HepG2 (cell line): ENCODE results near the gene MYO5B. TPM values are rescaled to one million over a fixed set of nuclear protein-coding genes. Genes with fewer than 3 reads are reported as not detected.

Experiments
- ATF1 ChIP-seq: IDR thresholded peaks from 2 replicates; pipeline ENCODE4 v1.6.1; 2016; ENCODE audit warnings: mild to moderate bottlenecking, control low read depth
- EHMT2 ChIP-seq: fragments of 200-600 bp; sonication (generic); IDR thresholded peaks from 2 replicates; pipeline ENCODE4 v1.7.0; 2017; ENCODE audit warnings: antibody characterized with exemption, low read depth, low read length, borderline replicate concordance
- FOXA3 ChIP-seq: IDR thresholded peaks from 2 replicates; pipeline ENCODE4 v1.6.1; 2016; ENCODE audit warnings: missing genetic modification reagents, missing compliant biosample characterization
- FOXK1 ChIP-seq: sonication (generic); formaldehyde crosslinking; IDR thresholded peaks from 2 replicates; pipeline ENCODE4 v1.4.0; 2020; ENCODE audit warnings: low read depth, missing genetic modification reagents, borderline replicate concordance
- GATAD2A ChIP-seq: IDR thresholded peaks from 2 replicates; pipeline ENCODE4 v1.6.1; 2016
- GLI4 ChIP-seq: sonication (generic); formaldehyde crosslinking; IDR thresholded peaks from 2 replicates; pipeline ENCODE4 v1.5.1; 2020; ENCODE audit warnings: missing genetic modification reagents, mild to moderate bottlenecking, moderate library complexity, borderline replicate concordance
- HBP1 ChIP-seq: IDR thresholded peaks from 2 replicates; pipeline ENCODE4 v1.6.1; 2016; ENCODE audit warnings: low read depth, control low read depth
- HOXA3 ChIP-seq: sonication (generic); formaldehyde crosslinking; IDR thresholded peaks from 2 replicates; pipeline ENCODE4 v1.5.0; 2020; ENCODE audit warnings: missing genetic modification reagents
- LCORL ChIP-seq, 2 experiments: fragments of 450-650 bp in 1 of 2; sonication (generic) in 1 of 2; formaldehyde crosslinking in 1 of 2; IDR thresholded peaks; 2 replicates each; pipeline versions ENCODE4 v1.5.0 to v1.6.1; 2017 to 2020; ENCODE audit warnings: antibody characterized with exemption in 1 of 2, missing genetic modification reagents in 1 of 2
- MAFK ChIP-seq, 2 experiments: IDR thresholded peaks in 1 of 2; conservative IDR thresholded peaks in 1 of 2; 2 replicates each; pipeline ENCODE4 v1.6.1; 2011; ENCODE audit warnings: improper control_type of control experiment in 2 of 2, low read length in 2 of 2
- MED1 ChIP-seq: sonication (generic); formaldehyde crosslinking; IDR thresholded peaks from 2 replicates; pipeline ENCODE4 v1.4.0; 2020; ENCODE audit warnings: missing genetic modification reagents
- NCOR1 ChIP-seq: fragments of 200-600 bp; sonication (generic); IDR thresholded peaks from 2 replicates; pipeline ENCODE4 v1.7.0; 2017; ENCODE audit warnings: antibody characterized with exemption, low read length, borderline replicate concordance
- PAXIP1 ChIP-seq: sonication (generic); formaldehyde crosslinking; conservative IDR thresholded peaks from 2 replicates; pipeline ENCODE4 v1.4.0; 2020; ENCODE audit warnings: mild to moderate bottlenecking, missing genetic modification reagents, moderate library complexity
- SMAD3 ChIP-seq: sonication (generic); formaldehyde crosslinking; IDR thresholded peaks from 2 replicates; pipeline ENCODE4 v1.4.0; 2020; ENCODE audit warnings: missing genetic modification reagents
- SOX5 ChIP-seq: IDR thresholded peaks from 2 replicates; pipeline ENCODE4 v1.6.1; 2016; ENCODE audit warnings: borderline replicate concordance
- SOX6 ChIP-seq, 2 experiments: fragments of 450-650 bp in 1 of 2; sonication (generic) in 1 of 2; formaldehyde crosslinking in 1 of 2; IDR thresholded peaks; 2 replicates each; pipeline versions ENCODE4 v1.4.0 to v1.6.1; 2017 to 2020; ENCODE audit warnings: antibody characterized with exemption in 1 of 2, mild to moderate bottlenecking in 1 of 2, missing genetic modification reagents in 1 of 2
- YY1 ChIP-seq: IDR thresholded peaks from 2 replicates; pipeline ENCODE4 v1.6.1; 2011; ENCODE audit warnings: low read length, low read depth, moderate library complexity, mild to moderate bottlenecking; ENCODE audit not compliant: insufficient read depth, insufficient replicate concordance
- ZNF496 ChIP-seq: sonication (generic); formaldehyde crosslinking; IDR thresholded peaks from 2 replicates; pipeline ENCODE4 v1.8.1; 2023; ENCODE audit warnings: mild to moderate bottlenecking, moderate library complexity, missing genetic modification reagents; ENCODE audit not compliant: insufficient replicate concordance
- ZNF614 ChIP-seq: IDR thresholded peaks from 2 replicates; pipeline ENCODE4 v1.6.1; 2018; ENCODE audit warnings: missing biosample characterization, missing genetic modification reagents, inconsistent platforms, borderline replicate concordance
- ZNF775 ChIP-seq: sonication (generic); formaldehyde crosslinking; IDR thresholded peaks from 2 replicates; pipeline ENCODE4 v1.4.0; 2020; ENCODE audit warnings: missing genetic modification reagents, mild to moderate bottlenecking, moderate library complexity, borderline replicate concordance
- polyA plus RNA-seq, 8 experiments: library from polyadenylated mRNA; depleted of rRNA in 3 of 8; stranded (reverse) in 7 of 8; unstranded in 1 of 8; fragments of >200 nt; fragmentation: Illumina TruSeq in 4 of 8; extraction: Trizol in 4 of 8; gene quantifications; 2 replicates each; pipeline versions ENCODE4 v1.2.1 to v1.2.3, GENCODE V29; 2011 to 2016; ENCODE audit warnings: low read depth in 4 of 8, missing spikeins in 1 of 8, mixed read lengths in 1 of 8; ENCODE audit not compliant: insufficient read depth in 1 of 8
- total RNA-seq, 5 experiments: library from RNA; depleted of rRNA; stranded (reverse); fragments of >200 nt; fragmentation: Illumina TruSeq; extraction: Trizol; gene quantifications; 2 replicates each; pipeline ENCODE4 v1.2.3, GENCODE V29; 2016; ENCODE audit warnings: low read depth in 1 of 5
- TF ChIP-seq, protein P1 (sequence below): sonication (generic); formaldehyde crosslinking; IDR thresholded peaks from 2 replicates; pipeline ENCODE4 v1.5.0; 2020; ENCODE audit warnings: mild to moderate bottlenecking, missing genetic modification reagents

The MYO5B gene
- total and polyA plus RNA-seq, 2 of the 13 experiments (the other 11 are each of a cell fraction or from before 2014, with no cell fraction given) = 13.1 to 24.0 TPM

- TF ChIP-seq ATF1 = no peak
- TF ChIP-seq PAXIP1 (CRISPR knock-in tag) = peak; percentile 53; the same call in 1 of the 2 replicates
- TF ChIP-seq HOXA3 = peak; percentile 75
- TF ChIP-seq SOX5 (CRISPR knock-in tag) = peak; percentile 36; the same call in 1 of the 2 replicates
- peak; percentile 96 for TF ChIP-seq FOXA3 (CRISPR knock-in tag)
- no peak for TF ChIP-seq ZNF496 (CRISPR knock-in tag)
- TF ChIP-seq MAFK (conservative IDR thresholded peaks at IDR 0.05 in 1 of 2, IDR thresholded peaks at IDR 0.05 in 1 of 2; ENCODE audit: low read length in 2 of 2) = peak; percentile 14 to 15; a peak in 1 of 4 replicates
- TF ChIP-seq GLI4 = 0 out of 2 replicates have a peak, but pooled peaks have one; percentile 59
- TF ChIP-seq NCOR1 = peak; percentile 35; the same call in 1 of the 2 replicates
- peak; percentile 47 for TF ChIP-seq MED1 (CRISPR knock-in tag)
- TF ChIP-seq, protein P1, sequence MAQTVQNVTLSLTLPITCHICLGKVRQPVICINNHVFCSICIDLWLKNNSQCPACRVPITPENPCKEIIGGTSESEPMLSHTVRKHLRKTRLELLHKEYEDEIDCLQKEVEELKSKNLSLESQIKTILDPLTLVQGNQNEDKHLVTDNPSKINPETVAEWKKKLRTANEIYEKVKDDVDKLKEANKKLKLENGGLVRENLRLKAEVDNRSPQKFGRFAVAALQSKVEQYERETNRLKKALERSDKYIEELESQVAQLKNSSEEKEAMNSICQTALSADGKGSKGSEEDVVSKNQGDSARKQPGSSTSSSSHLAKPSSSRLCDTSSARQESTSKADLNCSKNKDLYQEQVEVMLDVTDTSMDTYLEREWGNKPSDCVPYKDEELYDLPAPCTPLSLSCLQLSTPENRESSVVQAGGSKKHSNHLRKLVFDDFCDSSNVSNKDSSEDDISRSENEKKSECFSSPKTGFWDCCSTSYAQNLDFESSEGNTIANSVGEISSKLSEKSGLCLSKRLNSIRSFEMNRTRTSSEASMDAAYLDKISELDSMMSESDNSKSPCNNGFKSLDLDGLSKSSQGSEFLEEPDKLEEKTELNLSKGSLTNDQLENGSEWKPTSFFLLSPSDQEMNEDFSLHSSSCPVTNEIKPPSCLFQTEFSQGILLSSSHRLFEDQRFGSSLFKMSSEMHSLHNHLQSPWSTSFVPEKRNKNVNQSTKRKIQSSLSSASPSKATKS (CRISPR knock-in tag) = no peak
- TF ChIP-seq ZNF775 = no peak
- no peak for TF ChIP-seq SMAD3 (CRISPR knock-in tag)
- TF ChIP-seq GATAD2A = peak; percentile 78
- no peak for TF ChIP-seq SOX6 (IDR thresholded peaks at IDR 0.05)
- TF ChIP-seq SOX6 (CRISPR knock-in tag; IDR thresholded peaks at IDR 0.05) = peak; percentile 55; the same call in 1 of the 2 replicates
- 0 out of 2 replicates have a peak, but pooled peaks have one; percentile 30 for TF ChIP-seq ZNF614
- TF ChIP-seq LCORL (IDR thresholded peaks at IDR 0.05) = no peak
- 0 out of 2 replicates have a peak, but pooled peaks have one; percentile 33 for TF ChIP-seq LCORL (CRISPR knock-in tag; IDR thresholded peaks at IDR 0.05)
- TF ChIP-seq FOXK1 (CRISPR knock-in tag) = peak; percentile 54; the same call in 1 of the 2 replicates
- TF ChIP-seq HBP1 (CRISPR knock-in tag) = no peak
- TF ChIP-seq EHMT2 = peak; percentile 48; the same call in 1 of the 2 replicates
- TF ChIP-seq YY1 = peak; percentile 32
These were observed 357.1 kb downstream of the MYO5B start (continued) for GRCh38 chr18:49837889-49838288.
